IMR-90 (cell line): Measurements from ENCODE around the gene COL9A2.

Experiments used
- MAZ ChIP-seq: IDR thresholded peaks from 2 replicates; pipeline ENCODE4 v1.6.1; 2012; ENCODE audit warnings: low read depth, mild to moderate bottlenecking, low read length, improper control_type of control experiment, moderate library complexity, borderline replicate concordance
- POLR2A ChIP-seq: IDR thresholded peaks from 2 replicates; pipeline ENCODE4 v1.6.1; 2012; ENCODE audit warnings: mild to moderate bottlenecking, low read depth, low read length
- RFX5 ChIP-seq: IDR thresholded peaks from 2 replicates; pipeline ENCODE4 v1.8.0; 2012; ENCODE audit warnings: low read depth, mild to moderate bottlenecking, low read length, moderate library complexity
- SMC3 ChIP-seq: fragments of 150-350 bp; IDR thresholded peaks from 2 replicates; pipeline ENCODE4 v1.6.1; 2016; ENCODE audit warnings: low read depth, mild to moderate bottlenecking, antibody characterized with exemption, low read length, moderate library complexity
- USF2 ChIP-seq: fragments of 150-350 bp; IDR thresholded peaks from 2 replicates; pipeline ENCODE4 v1.6.1; 2017; ENCODE audit warnings: mild to moderate bottlenecking, antibody characterized with exemption, low read length, low read depth
- TF ChIP-seq, protein P1 (sequence below): conservative IDR thresholded peaks from 2 replicates; pipeline ENCODE4 v1.5.1; 2012; ENCODE audit warnings: mild to moderate bottlenecking, low read depth, low read length, improper control_type of control experiment
- TF ChIP-seq, protein P2 (sequence below): fragments of 150-350 bp; IDR thresholded peaks from 2 replicates; pipeline ENCODE4 v1.6.1; 2016; ENCODE audit warnings: low read depth, mild to moderate bottlenecking, low read length, moderate library complexity, borderline replicate concordance

- TF ChIP-seq SMC3 (no peak), MAZ (no peak), USF2 (peak; percentile 58), POLR2A (no peak), RFX5 (no peak)
- TF ChIP-seq, protein P1, sequence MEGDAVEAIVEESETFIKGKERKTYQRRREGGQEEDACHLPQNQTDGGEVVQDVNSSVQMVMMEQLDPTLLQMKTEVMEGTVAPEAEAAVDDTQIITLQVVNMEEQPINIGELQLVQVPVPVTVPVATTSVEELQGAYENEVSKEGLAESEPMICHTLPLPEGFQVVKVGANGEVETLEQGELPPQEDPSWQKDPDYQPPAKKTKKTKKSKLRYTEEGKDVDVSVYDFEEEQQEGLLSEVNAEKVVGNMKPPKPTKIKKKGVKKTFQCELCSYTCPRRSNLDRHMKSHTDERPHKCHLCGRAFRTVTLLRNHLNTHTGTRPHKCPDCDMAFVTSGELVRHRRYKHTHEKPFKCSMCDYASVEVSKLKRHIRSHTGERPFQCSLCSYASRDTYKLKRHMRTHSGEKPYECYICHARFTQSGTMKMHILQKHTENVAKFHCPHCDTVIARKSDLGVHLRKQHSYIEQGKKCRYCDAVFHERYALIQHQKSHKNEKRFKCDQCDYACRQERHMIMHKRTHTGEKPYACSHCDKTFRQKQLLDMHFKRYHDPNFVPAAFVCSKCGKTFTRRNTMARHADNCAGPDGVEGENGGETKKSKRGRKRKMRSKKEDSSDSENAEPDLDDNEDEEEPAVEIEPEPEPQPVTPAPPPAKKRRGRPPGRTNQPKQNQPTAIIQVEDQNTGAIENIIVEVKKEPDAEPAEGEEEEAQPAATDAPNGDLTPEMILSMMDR, result no peak
- TF ChIP-seq, protein P2, sequence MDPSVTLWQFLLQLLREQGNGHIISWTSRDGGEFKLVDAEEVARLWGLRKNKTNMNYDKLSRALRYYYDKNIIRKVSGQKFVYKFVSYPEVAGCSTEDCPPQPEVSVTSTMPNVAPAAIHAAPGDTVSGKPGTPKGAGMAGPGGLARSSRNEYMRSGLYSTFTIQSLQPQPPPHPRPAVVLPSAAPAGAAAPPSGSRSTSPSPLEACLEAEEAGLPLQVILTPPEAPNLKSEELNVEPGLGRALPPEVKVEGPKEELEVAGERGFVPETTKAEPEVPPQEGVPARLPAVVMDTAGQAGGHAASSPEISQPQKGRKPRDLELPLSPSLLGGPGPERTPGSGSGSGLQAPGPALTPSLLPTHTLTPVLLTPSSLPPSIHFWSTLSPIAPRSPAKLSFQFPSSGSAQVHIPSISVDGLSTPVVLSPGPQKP, result no peak
Observed at GRCh38 chr1:40267767-40268187, 49.3 kb downstream of the COL9A2 start.
